ENCODE results near the gene USP9Y.

GRCh38 chrY:12898604-12899003, 197.6 kb downstream of the USP9Y start:
- TF ChIP-seq ISL1 (CRISPR knock-in tag; IDR thresholded peaks at IDR 0.05) = no peak
- no peak for TF ChIP-seq ZNF70 (CRISPR knock-in tag; IDR thresholded peaks at IDR 0.05)
- TF ChIP-seq ZFP3 (CRISPR knock-in tag; IDR thresholded peaks at IDR 0.05) = no peak

All from SK-N-SH treated with all-trans-retinoic acid at 6 μM for 48 hours (cell line).